ENCODE results near the gene WFDC9.
"Not testable (repeated sequence)": the region's sequence is repeated elsewhere in the genome, so short reads cannot be mapped to it uniquely, and the experiment has no call there.

Gene WFDC9

DNA sequence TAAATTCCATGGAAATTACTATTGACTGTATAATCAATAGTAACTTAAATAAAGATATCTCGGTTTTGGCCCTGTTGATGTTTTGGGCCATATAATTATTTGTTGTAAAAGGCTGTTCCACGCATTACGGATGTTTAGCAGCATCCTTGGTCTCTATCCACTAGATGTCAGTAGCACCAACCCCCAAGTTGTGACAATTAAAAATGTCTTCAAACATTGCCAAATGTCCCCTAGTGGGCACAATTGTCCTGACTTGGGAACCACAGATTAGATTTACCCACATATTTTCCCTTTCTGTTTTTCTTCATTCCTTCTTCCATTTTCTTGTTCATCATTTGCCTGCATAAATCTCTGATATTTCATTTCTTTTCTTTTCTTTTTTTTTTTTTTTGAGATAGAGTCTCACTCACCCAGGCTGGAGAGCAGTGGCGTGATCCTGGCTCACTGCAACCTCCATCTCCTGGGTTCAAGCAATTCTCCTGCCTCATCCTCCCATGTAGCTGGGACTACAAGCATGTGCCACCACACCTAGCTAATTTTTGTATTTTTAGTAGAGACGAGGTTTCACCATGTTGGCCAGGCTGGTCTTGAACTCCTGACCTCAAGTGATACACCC is 38.4 kb downstream of the WFDC9 start:
- no peak for DNase-seq (ENCODE audit: low read depth)

DNA sequence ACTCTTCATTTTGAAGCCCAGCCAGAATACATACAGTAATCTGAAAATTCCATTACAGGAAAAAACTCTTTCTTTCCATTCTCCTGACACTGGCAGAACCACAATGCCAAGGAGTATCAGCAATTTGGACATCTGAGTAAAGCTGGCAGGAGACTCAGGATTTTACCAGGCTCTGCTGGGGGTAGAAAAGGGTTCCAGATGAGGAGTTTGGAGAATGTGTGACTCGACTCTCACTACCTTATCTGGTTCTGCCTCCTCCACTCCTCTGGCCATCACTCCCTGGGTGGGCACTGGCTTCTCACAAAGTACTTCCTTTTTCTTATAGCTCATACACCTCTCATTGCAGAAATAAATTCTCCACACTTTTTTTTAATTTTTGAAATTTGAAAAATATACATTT is 41.4 kb downstream of the WFDC9 start:
- no peak for DNase-seq (ENCODE audit: low read depth)

DNA sequence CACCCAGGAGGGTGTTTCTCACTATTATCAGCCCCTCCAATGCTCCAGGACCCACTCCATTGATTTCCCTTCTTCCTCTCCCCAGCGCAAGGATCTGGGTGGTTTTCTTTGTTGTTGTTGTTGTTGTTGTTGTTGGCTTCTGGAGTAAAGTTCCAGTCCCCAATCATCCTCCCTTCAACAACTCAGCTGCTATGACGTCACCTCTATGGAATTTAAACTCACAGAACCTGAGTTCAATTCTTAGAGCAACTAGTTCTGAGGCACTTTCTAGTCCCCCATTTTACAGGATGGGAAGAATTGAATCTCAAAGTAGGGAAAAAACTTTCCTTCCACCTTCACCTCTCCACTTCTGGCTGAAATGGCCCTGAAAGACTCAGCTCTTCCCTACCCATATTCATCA is 42.3 kb downstream of the WFDC9 start:
- no peak for DNase-seq (ENCODE audit: low read depth)

DNA sequence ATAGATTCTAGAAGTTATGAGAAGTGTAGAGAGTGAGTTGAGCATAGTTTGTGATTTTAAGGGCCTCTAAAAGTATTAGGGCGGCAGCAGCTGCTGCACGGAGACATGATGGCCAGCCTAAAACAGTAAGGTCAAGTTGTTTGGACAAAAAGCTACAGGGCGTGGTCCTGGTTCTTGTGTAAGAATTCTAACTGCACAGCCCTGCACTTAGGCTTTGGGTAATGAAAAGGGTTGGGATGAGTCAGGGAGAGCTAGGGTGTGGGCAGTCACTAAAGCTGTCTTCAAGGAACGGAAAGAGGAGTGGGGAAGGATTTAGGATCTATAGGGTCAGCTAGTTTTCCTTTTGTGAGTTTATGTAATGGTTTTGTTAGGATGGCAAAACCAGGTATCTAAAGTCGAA is 45.1 kb downstream of the WFDC9 start:
- not testable (repeated sequence) for DNase-seq (ENCODE audit: low read depth)

DNA sequence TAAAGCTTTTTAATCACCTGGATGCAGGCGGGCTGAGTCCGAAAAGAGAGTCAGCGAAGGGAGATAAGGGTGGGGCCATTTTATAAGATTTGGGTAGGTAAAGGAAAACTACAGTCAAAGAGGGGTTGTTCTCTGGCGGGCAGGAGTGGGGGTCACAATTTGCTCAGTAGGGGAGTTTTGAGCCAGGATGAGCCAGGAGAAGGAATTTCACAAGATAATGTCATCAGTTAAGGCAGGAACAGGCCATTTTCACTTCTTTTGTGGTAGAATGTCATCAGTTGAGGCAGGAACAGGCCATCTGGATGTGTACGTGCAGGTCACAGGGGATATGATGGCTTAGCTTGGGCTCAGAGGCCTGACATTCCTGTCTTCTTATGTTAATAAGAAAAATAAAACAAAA is 46.8 kb downstream of the WFDC9 start:
- DNase-seq (ENCODE audit: low read depth), result not testable (repeated sequence)

DNA sequence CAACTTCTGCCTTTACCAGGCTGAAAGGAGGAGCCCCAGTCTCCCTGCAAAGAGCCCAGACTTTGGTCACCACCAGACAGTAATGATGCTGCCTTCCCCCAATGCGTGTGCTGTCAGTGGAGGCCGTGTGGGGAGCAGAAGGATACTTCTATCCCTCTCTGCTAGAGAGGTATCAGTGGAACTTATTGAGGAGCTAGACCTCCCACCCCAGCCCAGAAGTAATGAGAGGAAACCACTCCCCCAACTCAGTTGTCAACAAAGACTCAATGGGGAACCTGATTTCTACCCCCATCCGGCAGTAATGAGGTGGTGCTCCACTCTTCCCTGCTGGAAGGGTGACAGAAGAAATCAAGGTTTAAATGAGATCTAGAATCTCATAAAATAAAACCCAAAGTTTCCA is 47.6 kb downstream of the WFDC9 start:
- no peak for DNase-seq (ENCODE audit: low read depth)

DNA sequence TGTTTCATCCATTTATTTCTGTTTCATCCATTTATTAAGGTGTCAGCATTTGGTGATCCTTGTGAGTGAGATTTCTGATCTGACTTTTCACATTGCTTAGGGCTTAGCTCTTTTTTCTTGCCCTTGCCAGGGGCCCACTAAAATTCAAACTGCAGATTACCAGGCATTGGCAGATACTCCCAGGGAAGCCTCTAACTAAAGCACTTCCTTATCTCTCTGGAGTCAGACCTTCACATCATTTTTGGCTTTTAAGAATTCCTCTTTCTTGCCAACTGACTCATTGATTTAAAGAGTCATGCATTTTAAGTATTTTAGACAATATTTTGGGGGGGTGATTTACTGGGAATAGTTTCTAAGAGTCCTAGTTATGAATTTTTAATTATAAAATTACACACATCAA is 49.4 kb downstream of the WFDC9 start:
- no peak for DNase-seq (ENCODE audit: low read depth)

DNA sequence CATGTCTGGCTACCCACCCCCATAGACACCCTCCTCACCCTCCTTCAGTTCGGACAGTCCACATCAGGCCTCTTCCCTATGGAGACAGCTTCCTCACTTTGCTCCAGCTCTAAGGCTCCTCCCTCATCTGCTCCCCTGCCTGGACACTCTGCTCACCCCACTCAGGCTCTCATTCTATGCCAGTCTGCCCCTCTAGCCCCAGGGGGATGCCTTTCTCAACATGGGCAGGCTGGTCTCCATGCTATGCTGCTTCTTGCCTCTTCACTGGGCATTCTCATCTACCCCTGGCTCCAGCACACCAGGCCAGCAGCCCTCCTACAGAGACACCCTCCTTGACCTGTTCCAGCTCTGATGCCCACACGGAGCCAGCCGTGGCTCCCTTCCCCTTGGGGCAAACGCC is 51.9 kb downstream of the WFDC9 start, which contains the start of gene WFDC8:
Gene WFDC8 (minus strand): TSS at position 101 of the 400 bp plus-strand sequence. CDS start 37 bp downstream, at position 64.
- DNase-seq (ENCODE audit: low read depth), result no peak

DNA sequence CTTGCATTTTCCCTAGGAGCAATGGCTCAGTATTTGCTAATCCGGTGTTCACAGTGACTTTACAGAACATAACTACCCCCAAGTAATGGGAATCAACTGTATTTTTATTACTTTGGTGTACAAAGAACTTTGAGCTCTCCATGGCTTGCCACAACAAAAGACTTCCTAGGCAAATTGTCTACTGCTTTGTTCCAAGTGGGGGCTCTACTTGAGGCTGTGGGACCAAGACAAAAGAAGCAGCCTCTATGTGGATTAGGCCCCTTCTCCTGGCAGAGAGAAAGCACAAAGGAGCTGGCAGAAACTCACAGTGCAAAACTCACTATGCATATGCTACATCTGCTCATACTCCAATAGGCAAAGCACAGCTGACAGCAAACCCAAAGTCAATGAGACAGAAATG is 52.9 kb downstream of the WFDC9 start:
- DNase-seq (ENCODE audit: low read depth), result no peak

DNA sequence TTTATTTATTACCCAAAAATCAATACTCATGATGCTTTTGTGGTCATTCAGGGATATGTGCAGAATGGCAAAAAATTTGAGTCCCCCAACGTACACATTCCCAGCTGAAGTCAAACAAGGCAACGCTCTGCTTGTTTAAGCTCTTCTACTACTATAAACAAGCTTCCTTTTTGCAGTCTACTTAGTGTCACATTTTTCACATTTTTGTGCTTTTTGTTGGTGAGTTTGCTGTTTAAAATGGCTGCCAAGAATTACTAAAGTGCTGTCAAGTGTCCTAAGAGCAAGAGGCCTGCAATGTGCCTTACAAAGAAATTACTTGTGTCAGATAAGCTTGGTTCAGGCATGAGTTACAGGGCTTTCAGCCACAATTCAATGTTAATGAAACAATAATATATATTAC is 54.1 kb downstream of the WFDC9 start:
- no peak for DNase-seq (ENCODE audit: low read depth)

DNA sequence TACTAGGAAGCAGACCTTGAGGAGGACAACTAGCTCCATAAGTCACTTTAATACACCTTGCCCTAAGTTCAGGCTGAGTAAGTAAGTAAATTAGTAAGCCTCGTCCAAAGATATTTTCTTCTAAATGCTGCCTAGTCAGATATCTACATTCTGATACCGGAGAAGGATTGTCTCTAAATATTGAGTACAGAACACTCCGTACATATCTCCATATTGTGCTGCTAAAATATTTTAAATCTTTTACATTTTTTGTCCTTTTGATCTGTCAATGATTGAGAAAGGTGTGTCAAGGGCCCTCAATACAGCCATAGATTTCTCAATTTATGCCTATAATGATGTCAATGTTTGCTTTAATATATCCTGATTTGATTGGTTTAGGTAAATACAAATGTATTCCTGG is 55.2 kb downstream of the WFDC9 start:
- no peak for DNase-seq (ENCODE audit: low read depth)

DNA sequence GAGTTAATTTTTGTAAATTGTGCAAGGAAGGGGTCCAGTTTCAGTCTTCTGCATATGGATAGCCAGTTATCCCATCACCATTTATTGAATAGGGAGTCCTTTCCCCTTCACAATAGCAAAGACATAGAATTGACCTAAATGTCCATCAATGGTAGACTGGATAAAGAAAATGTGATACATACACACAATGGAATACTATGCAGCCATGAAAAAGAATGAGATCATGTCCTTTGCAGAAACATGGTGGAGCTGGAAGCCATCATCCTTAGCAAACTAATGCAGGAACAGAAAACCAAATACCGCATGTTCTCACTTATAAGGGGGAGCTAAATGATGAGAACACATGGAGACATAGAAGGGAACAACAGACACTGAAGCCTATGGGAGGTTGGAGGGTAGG is 61.4 kb downstream of the WFDC9 start:
- not testable (repeated sequence) for DNase-seq (ENCODE audit: low read depth)

DNA sequence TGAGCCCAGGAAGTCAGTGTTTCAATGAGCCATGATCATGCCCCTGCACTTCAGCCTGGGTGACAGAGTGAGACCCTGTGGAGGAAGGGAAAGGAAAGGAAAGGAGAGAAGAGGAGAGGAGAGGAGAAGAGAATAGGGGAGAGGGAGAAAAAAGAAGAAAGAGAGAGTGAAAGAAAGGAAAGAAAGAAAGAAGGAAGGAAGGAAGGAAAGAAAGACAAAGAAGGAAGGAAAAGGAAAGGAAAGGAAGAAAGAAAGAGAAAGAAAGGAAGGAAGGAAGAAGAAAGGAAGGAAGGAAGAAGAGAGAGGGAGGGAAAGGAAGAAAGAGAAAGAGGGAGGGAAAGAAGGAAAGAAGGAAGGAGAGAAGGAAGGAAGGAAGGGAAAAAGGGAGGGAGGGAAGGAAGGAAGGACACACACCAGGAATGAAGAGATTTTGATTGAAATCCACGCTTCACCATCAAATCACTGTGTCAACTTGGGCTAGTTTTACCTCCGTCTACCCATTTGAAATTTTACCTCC is 66.3 kb downstream of the WFDC9 start:
- DNase-seq (ENCODE audit: low read depth), result no peak
